GM12878 (cell line): ENCODE measurements around the gene AXIN1.
A peak's percentile ranks its signal among the peaks of the same experiment; 100 is the strongest.

Experiments
- EGR1 ChIP-seq, 2 experiments: IDR thresholded peaks; 1 replicate in 1 of 2; 2 replicates in 1 of 2; pipeline ENCODE4 v1.6.1; 2011 to 2012; ENCODE audit warnings: low read depth in 2 of 2, low read length in 2 of 2, borderline replicate concordance in 1 of 2, mild to moderate bottlenecking in 1 of 2, moderate library complexity in 1 of 2
- FOS ChIP-seq: IDR thresholded peaks from 3 replicates; pipeline ENCODE4 v1.6.1; 2011; ENCODE audit warnings: borderline replicate concordance; ENCODE audit not compliant: insufficient read length; ENCODE audit errors: extremely low read depth
- GATAD2B ChIP-seq: fragments of 450-650 bp; conservative IDR thresholded peaks from 2 replicates; pipeline ENCODE4 v1.6.1; 2017; ENCODE audit warnings: low read depth, mild to moderate bottlenecking, moderate library complexity
- KDM1A ChIP-seq: fragments of 200-600 bp; sonication (generic); IDR thresholded peaks from 2 replicates; pipeline ENCODE4 v1.6.1; 2016; ENCODE audit warnings: borderline replicate concordance
- MEF2A ChIP-seq: IDR thresholded peaks from 2 replicates; pipeline ENCODE4 v1.6.1; 2011; ENCODE audit warnings: low read depth, mild to moderate bottlenecking, low read length, moderate library complexity; ENCODE audit not compliant: insufficient read depth
- MYC ChIP-seq: IDR thresholded peaks from 2 replicates; pipeline ENCODE4 v1.6.1; 2011; ENCODE audit warnings: mild to moderate bottlenecking, low read length, moderate library complexity, inconsistent platforms; ENCODE audit not compliant: insufficient read depth, insufficient replicate concordance, insufficient read length, severe bottlenecking
- POLR2A ChIP-seq: IDR thresholded peaks from 2 replicates; pipeline ENCODE4 v1.6.1; 2011; ENCODE audit warnings: low read depth, mild to moderate bottlenecking, low read length
- POLR2AphosphoS5 ChIP-seq: IDR thresholded peaks from 2 replicates; pipeline ENCODE4 v1.6.1; 2011; ENCODE audit warnings: mild to moderate bottlenecking, low read length, inconsistent platforms
- SP1 ChIP-seq: IDR thresholded peaks from one replicate; pipeline ENCODE4 v1.6.1; 2011; ENCODE audit warnings: low read depth, low read length
- ZSCAN29 ChIP-seq: fragments of 450-650 bp; IDR thresholded peaks from 2 replicates; pipeline ENCODE4 v1.6.1; 2017; ENCODE audit warnings: mild to moderate bottlenecking, moderate library complexity
- TF ChIP-seq, protein P1 (sequence below), 3 experiments: IDR thresholded peaks in 2 of 3; conservative IDR thresholded peaks in 1 of 3; 2 replicates each; pipeline ENCODE4 v1.5.1; 2011; ENCODE audit warnings: low read depth in 3 of 3, low read length in 3 of 3, mild to moderate bottlenecking in 3 of 3, control low read depth in 2 of 3, moderate library complexity in 2 of 3, inconsistent platforms in 1 of 3, mixed read lengths in 1 of 3; ENCODE audit not compliant: control insufficient read depth in 2 of 3, insufficient read depth in 1 of 3; ENCODE audit errors: extremely low read depth in 1 of 3
- TF ChIP-seq, protein P2 (sequence below): IDR thresholded peaks from 2 replicates; pipeline ENCODE4 v1.6.1; 2012; ENCODE audit warnings: low read depth, low read length, improper control_type of control experiment
- TF ChIP-seq, protein P3 (sequence below): IDR thresholded peaks from 2 replicates; pipeline ENCODE4 v1.6.1; 2011; ENCODE audit warnings: low read depth, low read length, improper control_type of control experiment, borderline replicate concordance

DNA sequence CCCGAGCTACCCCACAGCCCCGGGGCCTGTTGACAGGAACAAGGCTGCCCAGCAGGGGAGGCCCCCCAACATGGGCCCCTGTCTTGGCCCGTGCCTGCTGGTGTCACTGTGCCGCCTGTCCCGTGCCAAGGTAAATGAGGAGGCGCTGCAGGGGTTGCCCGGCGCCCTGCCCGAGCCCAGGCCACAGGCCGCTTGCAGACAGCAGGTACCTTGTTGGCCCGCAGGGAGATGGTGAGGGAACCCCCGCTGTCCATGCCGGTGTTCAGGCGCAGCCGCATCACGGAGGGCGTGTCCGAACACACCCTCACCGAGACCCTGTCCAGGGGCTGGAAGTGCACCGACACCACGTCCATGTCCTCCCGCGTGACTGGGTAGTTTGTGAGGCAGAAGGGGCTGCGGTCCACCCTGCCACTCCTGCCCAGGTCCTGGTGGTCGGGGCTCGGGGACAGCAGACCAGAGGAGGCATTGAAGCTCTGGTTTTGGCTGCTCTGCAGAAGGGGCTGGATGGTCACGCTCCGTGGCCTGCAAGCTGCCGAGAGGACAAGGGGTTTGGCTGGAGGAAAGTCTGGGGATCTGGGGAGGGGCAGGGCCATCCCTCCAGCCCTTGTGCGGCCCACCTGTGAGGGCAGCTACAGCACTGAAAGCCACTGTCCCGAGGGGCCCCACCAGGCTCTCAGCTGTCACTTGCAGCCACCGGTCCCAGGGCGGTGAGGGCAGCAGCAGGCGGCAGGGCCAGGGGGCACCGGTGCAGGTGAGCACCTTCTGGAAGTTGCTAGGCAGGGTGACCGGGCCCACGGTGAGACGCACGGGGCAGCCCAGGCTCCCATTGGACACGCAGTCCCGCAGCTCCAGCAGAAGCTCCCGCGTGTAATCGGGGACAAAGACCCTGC is 23.6 kb upstream of the AXIN1 start:
- TF ChIP-seq, protein P1, sequence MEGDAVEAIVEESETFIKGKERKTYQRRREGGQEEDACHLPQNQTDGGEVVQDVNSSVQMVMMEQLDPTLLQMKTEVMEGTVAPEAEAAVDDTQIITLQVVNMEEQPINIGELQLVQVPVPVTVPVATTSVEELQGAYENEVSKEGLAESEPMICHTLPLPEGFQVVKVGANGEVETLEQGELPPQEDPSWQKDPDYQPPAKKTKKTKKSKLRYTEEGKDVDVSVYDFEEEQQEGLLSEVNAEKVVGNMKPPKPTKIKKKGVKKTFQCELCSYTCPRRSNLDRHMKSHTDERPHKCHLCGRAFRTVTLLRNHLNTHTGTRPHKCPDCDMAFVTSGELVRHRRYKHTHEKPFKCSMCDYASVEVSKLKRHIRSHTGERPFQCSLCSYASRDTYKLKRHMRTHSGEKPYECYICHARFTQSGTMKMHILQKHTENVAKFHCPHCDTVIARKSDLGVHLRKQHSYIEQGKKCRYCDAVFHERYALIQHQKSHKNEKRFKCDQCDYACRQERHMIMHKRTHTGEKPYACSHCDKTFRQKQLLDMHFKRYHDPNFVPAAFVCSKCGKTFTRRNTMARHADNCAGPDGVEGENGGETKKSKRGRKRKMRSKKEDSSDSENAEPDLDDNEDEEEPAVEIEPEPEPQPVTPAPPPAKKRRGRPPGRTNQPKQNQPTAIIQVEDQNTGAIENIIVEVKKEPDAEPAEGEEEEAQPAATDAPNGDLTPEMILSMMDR (IDR thresholded peaks at IDR 0.05 in 2 of 3, conservative IDR thresholded peaks at IDR 0.05 in 1 of 3; ENCODE audit: control insufficient read depth in 2 of 3, extremely low read depth in 1 of 3, insufficient read depth in 1 of 3, low read depth in 3 of 3, low read length in 3 of 3), result no peak
- TF ChIP-seq MYC, result no peak
- TF ChIP-seq POLR2A, result peak; percentile 46; the same call in 1 of the 2 replicates
- no peak for TF ChIP-seq KDM1A
- no peak for TF ChIP-seq GATAD2B
- TF ChIP-seq POLR2AphosphoS5, result no peak
- no peak for TF ChIP-seq MEF2A
- TF ChIP-seq FOS, result no peak
- TF ChIP-seq SP1, result no peak
- TF ChIP-seq ZSCAN29, result no peak
- no peak for TF ChIP-seq EGR1 (IDR thresholded peaks at IDR 0.05; ENCODE audit: borderline replicate concordance in 1 of 2, low read depth in 2 of 2, low read length in 2 of 2)
- TF ChIP-seq, protein P2, sequence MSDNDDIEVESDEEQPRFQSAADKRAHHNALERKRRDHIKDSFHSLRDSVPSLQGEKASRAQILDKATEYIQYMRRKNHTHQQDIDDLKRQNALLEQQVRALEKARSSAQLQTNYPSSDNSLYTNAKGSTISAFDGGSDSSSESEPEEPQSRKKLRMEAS, result no peak
- TF ChIP-seq, protein P3, sequence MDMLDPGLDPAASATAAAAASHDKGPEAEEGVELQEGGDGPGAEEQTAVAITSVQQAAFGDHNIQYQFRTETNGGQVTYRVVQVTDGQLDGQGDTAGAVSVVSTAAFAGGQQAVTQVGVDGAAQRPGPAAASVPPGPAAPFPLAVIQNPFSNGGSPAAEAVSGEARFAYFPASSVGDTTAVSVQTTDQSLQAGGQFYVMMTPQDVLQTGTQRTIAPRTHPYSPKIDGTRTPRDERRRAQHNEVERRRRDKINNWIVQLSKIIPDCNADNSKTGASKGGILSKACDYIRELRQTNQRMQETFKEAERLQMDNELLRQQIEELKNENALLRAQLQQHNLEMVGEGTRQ, result no peak
